ENCODE results near the gene ZNF385A. TPM values are rescaled to one million over a fixed set of nuclear protein-coding genes. Genes with fewer than 3 reads are reported as not detected.

Gene ZNF385A
- total RNA-seq, 1 donor, result 2.2 TPM

DNA sequence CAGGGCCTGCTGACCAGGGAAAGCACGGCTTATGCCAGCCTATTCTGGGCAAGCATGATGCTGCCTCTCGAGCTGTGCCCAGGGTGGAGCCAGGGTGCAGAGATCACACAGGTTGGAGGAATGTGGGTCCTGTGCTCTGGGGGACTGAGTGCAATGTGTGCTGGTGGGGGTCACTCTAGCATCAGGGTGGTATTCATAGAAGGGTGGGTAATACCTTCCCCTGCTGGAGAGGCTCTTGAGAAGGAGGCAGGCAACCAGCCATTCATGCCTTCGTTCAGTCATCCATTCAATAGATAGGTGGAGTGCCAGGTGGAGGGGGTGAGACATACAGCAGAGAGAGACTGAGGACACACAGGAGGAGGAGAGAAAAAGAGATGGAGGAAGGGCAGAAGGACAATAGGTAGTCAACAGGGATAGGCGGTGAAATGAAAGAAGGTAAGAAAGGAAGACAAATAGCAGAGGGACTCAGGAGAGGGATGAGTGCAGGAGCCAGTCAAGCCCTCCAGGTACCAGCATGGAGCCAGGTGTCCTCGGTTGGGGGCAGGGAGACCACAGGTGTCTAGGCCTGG, 5.2 kb upstream of the ZNF385A start:
- H3K4me3 ChIP-seq (ENCODE audit: low read depth, low read length), result no peak overlapping the region
- DNase-seq (ENCODE audit: low read depth), result no peak
- TF ChIP-seq, protein P1, sequence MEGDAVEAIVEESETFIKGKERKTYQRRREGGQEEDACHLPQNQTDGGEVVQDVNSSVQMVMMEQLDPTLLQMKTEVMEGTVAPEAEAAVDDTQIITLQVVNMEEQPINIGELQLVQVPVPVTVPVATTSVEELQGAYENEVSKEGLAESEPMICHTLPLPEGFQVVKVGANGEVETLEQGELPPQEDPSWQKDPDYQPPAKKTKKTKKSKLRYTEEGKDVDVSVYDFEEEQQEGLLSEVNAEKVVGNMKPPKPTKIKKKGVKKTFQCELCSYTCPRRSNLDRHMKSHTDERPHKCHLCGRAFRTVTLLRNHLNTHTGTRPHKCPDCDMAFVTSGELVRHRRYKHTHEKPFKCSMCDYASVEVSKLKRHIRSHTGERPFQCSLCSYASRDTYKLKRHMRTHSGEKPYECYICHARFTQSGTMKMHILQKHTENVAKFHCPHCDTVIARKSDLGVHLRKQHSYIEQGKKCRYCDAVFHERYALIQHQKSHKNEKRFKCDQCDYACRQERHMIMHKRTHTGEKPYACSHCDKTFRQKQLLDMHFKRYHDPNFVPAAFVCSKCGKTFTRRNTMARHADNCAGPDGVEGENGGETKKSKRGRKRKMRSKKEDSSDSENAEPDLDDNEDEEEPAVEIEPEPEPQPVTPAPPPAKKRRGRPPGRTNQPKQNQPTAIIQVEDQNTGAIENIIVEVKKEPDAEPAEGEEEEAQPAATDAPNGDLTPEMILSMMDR (IDR thresholded peaks at IDR 0.05; ENCODE audit: insufficient read depth, low read depth, low read length), result no peak

DNA sequence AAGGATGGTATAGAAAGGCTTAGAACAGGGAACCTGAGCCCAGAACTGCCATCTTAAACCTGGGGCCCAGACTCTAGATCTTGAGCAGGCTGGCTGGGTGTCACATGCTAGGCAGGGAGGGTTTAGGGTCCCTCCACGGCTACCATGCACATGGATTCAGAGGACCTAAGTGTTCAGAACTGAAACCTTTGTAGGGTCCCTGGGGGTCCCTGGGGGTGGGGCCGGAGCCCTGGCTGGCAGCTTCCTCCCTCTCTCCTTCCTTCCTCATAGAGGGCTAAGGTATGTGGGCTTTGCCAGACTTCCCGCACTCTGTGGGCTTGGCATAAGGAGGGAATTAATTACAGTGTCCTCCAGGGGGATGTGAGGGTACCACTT, 4.6 kb upstream of the ZNF385A start:
- H3K4me3 ChIP-seq (ENCODE audit: low read depth, low read length), result no peak overlapping the region

GRCh38 chr12:54388237-54389133, 4.0 kb upstream of the ZNF385A start:
- no peak for DNase-seq (ENCODE audit: low read depth)
- TF ChIP-seq, protein P1 (IDR thresholded peaks at IDR 0.05; ENCODE audit: insufficient read depth, low read depth, low read length), result no peak
- H3K4me3 ChIP-seq (ENCODE audit: low read depth, low read length), result no peak overlapping the region

More for the DNA sequence above, 4.6 kb upstream of the ZNF385A start:
- TF ChIP-seq, protein P1 (IDR thresholded peaks at IDR 0.05; ENCODE audit: insufficient read depth, low read depth, low read length), result no peak
- DNase-seq (ENCODE audit: low read depth), result no peak

DNA sequence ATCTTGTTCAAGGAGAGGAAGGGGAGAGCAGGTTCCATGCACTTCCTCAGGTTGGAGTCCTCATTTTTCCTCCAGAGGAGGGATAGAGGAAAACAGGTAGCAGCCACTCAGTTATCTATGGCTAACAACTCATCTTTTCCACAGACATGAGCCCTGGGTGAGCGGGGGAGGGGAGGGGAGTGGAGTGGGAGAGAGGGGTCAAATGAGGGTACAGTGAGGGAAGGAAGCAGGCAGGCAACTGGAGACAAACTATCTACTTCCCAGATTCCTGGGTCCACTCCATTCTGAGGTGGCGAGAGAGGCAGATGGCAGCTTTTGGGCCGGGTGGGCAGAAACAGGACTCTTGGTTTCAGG, 2.6 kb upstream of the ZNF385A start:
- TF ChIP-seq, protein P1 (IDR thresholded peaks at IDR 0.05; ENCODE audit: insufficient read depth, low read depth, low read length), result no peak
- H3K4me3 ChIP-seq (ENCODE audit: low read depth, low read length), result no peak overlapping the region
- DNase-seq (ENCODE audit: low read depth), result no peak

GRCh38 chr12:54386403-54387113, 2.0 kb upstream of the ZNF385A start:
- TF ChIP-seq, protein P1 (IDR thresholded peaks at IDR 0.05; ENCODE audit: insufficient read depth, low read depth, low read length), result no peak
- no peak overlapping the region for H3K4me3 ChIP-seq (ENCODE audit: low read depth, low read length)
- DNase-seq (ENCODE audit: low read depth), result no peak

DNA sequence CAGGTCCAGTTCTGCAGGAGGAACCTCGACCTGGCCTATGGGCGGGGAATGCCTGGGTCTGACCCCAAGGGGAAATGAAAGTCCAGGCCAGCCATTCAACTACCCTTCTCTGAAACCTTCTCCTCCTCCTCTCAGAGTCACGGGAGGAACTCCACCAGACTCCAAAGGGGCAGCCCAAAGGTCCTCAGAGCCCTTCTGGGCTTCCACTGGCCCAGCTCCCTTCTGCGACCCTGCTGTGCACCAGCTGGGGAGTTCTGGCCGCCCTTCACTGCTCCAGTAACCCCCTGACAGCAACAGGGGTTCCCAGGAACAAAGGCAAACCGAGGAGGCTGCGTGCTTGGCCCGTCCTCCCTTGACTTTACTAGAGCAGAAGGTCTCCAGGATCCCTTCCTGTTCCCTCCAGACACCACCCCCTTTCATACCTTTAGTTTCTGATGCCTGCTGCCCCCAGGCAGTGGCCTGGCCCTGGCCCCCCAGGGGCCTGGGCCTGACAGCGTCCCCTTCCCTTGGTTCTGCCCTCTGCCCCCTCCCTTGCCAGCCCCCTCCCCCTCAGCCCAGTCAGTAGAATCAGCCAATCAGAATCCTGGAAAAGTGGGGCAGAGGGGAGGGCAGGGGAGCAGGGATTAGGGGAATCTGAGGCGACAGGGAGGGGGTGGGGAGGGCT, 850 bp upstream of the ZNF385A start:
- TF ChIP-seq, protein P1 (IDR thresholded peaks at IDR 0.05; ENCODE audit: insufficient read depth, low read depth, low read length), result no peak
- no peak overlapping the region for H3K4me3 ChIP-seq (ENCODE audit: low read depth, low read length)
- DNase-seq (ENCODE audit: low read depth), result no peak
